PC-9 (cell line): ENCODE data around the gene SYTL5. TPM values are rescaled to one million over a fixed set of nuclear protein-coding genes. Genes with fewer than 3 reads are reported as not detected.

Experiments used
- BruUV-seq: library from RNA; stranded (reverse); fragments of 400-500 nt; replicated peaks from 2 replicates; lab custom pipeline; 2021; lab: Mats Ljungman, UMichigan
- CTCF ChIA-PET: fragments of 300-600 bp; sonication (Branson Sonifier 250); formaldehyde crosslinking; loops from one replicate; lab custom pipeline; 2022; ENCODE audit warnings: antibody characterized with exemption; lab: Charles Lee
- POLR2A ChIA-PET: fragments of 300-600 bp; sonication (Branson Sonifier 250); formaldehyde crosslinking; loops from one replicate; lab custom pipeline; 2022; ENCODE audit warnings: antibody characterized with exemption; ENCODE audit not compliant: unreplicated experiment; lab: Charles Lee
- DNase-seq, 2 experiments: peaks; one replicate each; pipeline versions ENCODE4 v3.0.0 to v3.0.0-alpha.2; 2015 to 2022; ENCODE audit warnings: mixed read lengths in 1 of 2
- H2AFZ ChIP-seq: fragments of 200-600 bp; sonication (generic); 2 replicates; pipeline ENCODE4 v1.8.1; 2017; ENCODE audit warnings: antibody characterized with exemption
- H3F3A ChIP-seq: fragments of 200-600 bp; sonication (generic); 2 replicates; pipeline ENCODE4 v1.8.1; 2017; ENCODE audit warnings: antibody characterized with exemption, mild to moderate bottlenecking, low read depth; ENCODE audit not compliant: insufficient read depth
- H3K27ac ChIP-seq: fragments of 200-600 bp; sonication (generic); 2 replicates; pipeline ENCODE4 v1.6.1; 2016; ENCODE audit warnings: mixed run types
- H3K27me3 ChIP-seq: fragments of 200-600 bp; sonication (generic); 2 replicates; pipeline ENCODE4 v1.6.1; 2016; ENCODE audit warnings: low read depth, mixed run types; ENCODE audit not compliant: insufficient read depth
- H3K36me3 ChIP-seq: fragments of 200-600 bp; sonication (generic); 2 replicates; pipeline ENCODE4 v1.6.1; 2016; ENCODE audit warnings: low read depth, mixed run types
- H3K4me1 ChIP-seq: fragments of 200-600 bp; sonication (generic); replicated peaks from 2 replicates; pipeline ENCODE4 v1.6.1; 2016; ENCODE audit warnings: mixed run types; ENCODE audit not compliant: insufficient read depth
- H3K4me2 ChIP-seq: fragments of 200-600 bp; sonication (generic); 2 replicates; pipeline ENCODE4 v1.6.1; 2017; ENCODE audit warnings: mixed run types
- H3K4me3 ChIP-seq: fragments of 200-600 bp; sonication (generic); 2 replicates; pipeline ENCODE4 v1.6.1; 2016; ENCODE audit warnings: mixed run types
- H3K79me2 ChIP-seq: fragments of 200-600 bp; sonication (generic); 2 replicates; pipeline ENCODE4 v1.6.1; 2017; ENCODE audit warnings: low read depth, mixed run types
- H3K9me2 ChIP-seq: fragments of 200-600 bp; sonication (generic); 2 replicates; pipeline ENCODE4 v1.8.1; 2017; ENCODE audit warnings: mild to moderate bottlenecking; ENCODE audit not compliant: insufficient read depth
- H3K9me3 ChIP-seq: fragments of 200-600 bp; sonication (generic); 2 replicates; pipeline ENCODE4 v1.8.1; 2016; ENCODE audit warnings: low read depth; ENCODE audit not compliant: insufficient read depth
- H4K20me1 ChIP-seq: fragments of 200-600 bp; sonication (generic); 2 replicates; pipeline ENCODE4 v1.8.1; 2017; ENCODE audit not compliant: insufficient read depth
- EZH2 ChIP-seq: fragments of 200-600 bp; sonication (generic); IDR thresholded peaks from 2 replicates; pipeline ENCODE4 v1.8.0; 2017; ENCODE audit warnings: antibody characterized with exemption, low read depth
- intact Hi-C: fragments of 100-400 bp; cut with micrococcal nuclease; formaldehyde crosslinking; loops from one replicate; pipeline ENCODE4 v1.10.0; 2022; ENCODE audit not compliant: unreplicated experiment
- total RNA-seq: library from RNA; stranded (reverse); gene quantifications from 2 replicates; pipeline ENCODE4 v1.2.3, GENCODE V29; 2021
- TF ChIP-seq, protein P1 (sequence below): fragments of 200-600 bp; sonication (generic); conservative IDR thresholded peaks from 2 replicates; pipeline ENCODE4 v1.6.1; 2017; ENCODE audit warnings: mixed run types, antibody characterized with exemption, mild to moderate bottlenecking, moderate library complexity

SYTL5 gene
- total RNA-seq, 1 experiment from 2014 or later: not detected

- Histone ChIP-seq H3F3A (no peaks in the 10 kb centered on the region), H3K79me2 (no peaks in the 10 kb centered on the region), H3K4me3 (no peak overlapping the region), H3K36me3 (no peaks in the 10 kb centered on the region), H3K9me2 (no peaks in the 10 kb centered on the region), H3K4me1 (no peaks in the 10 kb centered on the region), H3K9me3 (no peaks in the 10 kb centered on the region), H3K4me2 (no peak overlapping the region), H4K20me1 (no peaks in the 10 kb centered on the region), H2AFZ (no peak overlapping the region), H3K27ac (no peak overlapping the region), H3K27me3 (no peaks in the 10 kb centered on the region)
- no TSS peak for BruUV-seq
- TF ChIP-seq, protein P1, sequence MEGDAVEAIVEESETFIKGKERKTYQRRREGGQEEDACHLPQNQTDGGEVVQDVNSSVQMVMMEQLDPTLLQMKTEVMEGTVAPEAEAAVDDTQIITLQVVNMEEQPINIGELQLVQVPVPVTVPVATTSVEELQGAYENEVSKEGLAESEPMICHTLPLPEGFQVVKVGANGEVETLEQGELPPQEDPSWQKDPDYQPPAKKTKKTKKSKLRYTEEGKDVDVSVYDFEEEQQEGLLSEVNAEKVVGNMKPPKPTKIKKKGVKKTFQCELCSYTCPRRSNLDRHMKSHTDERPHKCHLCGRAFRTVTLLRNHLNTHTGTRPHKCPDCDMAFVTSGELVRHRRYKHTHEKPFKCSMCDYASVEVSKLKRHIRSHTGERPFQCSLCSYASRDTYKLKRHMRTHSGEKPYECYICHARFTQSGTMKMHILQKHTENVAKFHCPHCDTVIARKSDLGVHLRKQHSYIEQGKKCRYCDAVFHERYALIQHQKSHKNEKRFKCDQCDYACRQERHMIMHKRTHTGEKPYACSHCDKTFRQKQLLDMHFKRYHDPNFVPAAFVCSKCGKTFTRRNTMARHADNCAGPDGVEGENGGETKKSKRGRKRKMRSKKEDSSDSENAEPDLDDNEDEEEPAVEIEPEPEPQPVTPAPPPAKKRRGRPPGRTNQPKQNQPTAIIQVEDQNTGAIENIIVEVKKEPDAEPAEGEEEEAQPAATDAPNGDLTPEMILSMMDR: no peak
- no peak for TF ChIP-seq EZH2
- ChIA-PET CTCF (no interaction called here), POLR2A (no interaction called here)
- intact Hi-C loops: no loop called here
- DNase-seq: no peak
Measured at GRCh38 chrX:38166478-38167083, 160.2 kb downstream of the SYTL5 start.

GRCh38 chrX:38170556-38170955 lies 164.2 kb downstream of the SYTL5 start:
- no peak for TF ChIP-seq EZH2
- TF ChIP-seq, protein P1: no peak
- Histone ChIP-seq H3K4me1 (no peaks in the 10 kb centered on the region), H3K9me2 (no peaks in the 10 kb centered on the region), H3K4me3 (no peak overlapping the region), H3F3A (no peaks in the 10 kb centered on the region), H3K36me3 (no peaks in the 10 kb centered on the region), H2AFZ (no peak overlapping the region), H3K27ac (no peak overlapping the region), H3K79me2 (no peaks in the 10 kb centered on the region), H3K4me2 (no peak overlapping the region), H4K20me1 (no peaks in the 10 kb centered on the region), H3K27me3 (no peaks in the 10 kb centered on the region), H3K9me3 (no peaks in the 10 kb centered on the region)
- BruUV-seq: no TSS peak
- no peak for DNase-seq
- POLR2A ChIA-PET: no interaction called here
- CTCF ChIA-PET: no interaction called here
- intact Hi-C loops: no loop called here

GRCh38 chrX:38172596-38172995 lies 166.2 kb downstream of the SYTL5 start:
- no peak overlapping the region for H3K4me3 ChIP-seq
- no peak overlapping the region for H3K4me2 ChIP-seq
- no peak for DNase-seq
- H3K9me2 ChIP-seq: no peaks in the 10 kb centered on the region
- H3K9me3 ChIP-seq: no peaks in the 10 kb centered on the region
- H3K36me3 ChIP-seq: no peaks in the 10 kb centered on the region
- POLR2A ChIA-PET: no interaction called here
- no peaks in the 10 kb centered on the region for H3F3A ChIP-seq
- BruUV-seq: no TSS peak
- no peaks in the 10 kb centered on the region for H3K79me2 ChIP-seq
- H4K20me1 ChIP-seq: no peaks in the 10 kb centered on the region
- no peaks in the 10 kb centered on the region for H3K27me3 ChIP-seq
- CTCF ChIA-PET: no interaction called here
- H3K27ac ChIP-seq: no peak overlapping the region
- H2AFZ ChIP-seq: no peak overlapping the region
- intact Hi-C loops: no loop called here
- TF ChIP-seq, protein P1: no peak
- TF ChIP-seq EZH2: no peak
- no peaks in the 10 kb centered on the region for H3K4me1 ChIP-seq
